Stimulated activated CD4-positive, alpha-beta T cell treated with anti-CD3 and anti-CD28 coated beads, TNF-alpha, amount 100 ng/mL, for 4 hours (primary cell): ENCODE data around the gene MRTFB.

Experiments
- DNase-seq, 3 experiments: peaks; one replicate each; pipeline ENCODE4 v3.0.0-alpha.2; 2020; ENCODE audit warnings: low read depth in 3 of 3

The MRTFB gene

DNA sequence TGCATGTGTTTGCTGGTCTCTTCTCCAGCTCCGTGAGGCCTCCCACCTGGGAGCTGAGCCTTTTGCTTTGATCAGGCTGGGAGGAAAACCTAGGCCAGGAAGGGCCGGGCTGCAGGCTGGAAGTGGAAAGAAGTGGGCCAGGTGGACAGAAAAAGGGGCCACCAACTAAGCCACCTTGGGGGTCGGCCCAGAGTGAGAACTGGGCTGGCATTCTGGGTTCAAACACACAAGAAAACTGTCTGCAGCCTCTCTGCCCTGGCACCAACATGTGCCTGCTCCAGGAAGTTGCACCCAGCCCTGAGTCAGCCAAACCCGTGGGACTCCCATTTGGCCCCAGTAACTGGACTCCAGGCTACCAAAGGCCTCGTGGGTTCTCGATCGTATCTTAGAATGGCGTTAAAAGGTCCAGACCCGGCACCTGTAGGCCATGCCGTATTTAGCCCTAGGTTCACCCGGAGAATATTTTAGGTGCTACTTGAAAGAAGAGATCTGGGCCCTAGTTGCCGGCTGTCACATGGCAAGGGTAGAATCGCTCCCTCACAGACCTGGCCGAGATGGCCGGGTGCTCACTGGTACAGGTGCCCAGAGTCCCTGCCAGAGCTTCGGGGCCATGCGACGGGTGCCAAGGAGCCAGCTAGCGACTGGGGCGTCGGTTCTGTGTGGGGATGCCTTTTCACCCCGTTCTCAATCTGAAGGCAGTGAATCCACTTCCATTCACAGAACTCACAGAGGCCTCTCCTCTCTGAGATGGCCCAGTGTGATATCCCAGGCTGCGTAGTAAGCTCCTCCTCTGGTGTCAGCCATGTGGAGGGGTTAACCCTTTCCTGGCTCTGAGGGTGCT lies 236.6 kb downstream of the MRTFB start:
- DNase-seq = no peak

DNA sequence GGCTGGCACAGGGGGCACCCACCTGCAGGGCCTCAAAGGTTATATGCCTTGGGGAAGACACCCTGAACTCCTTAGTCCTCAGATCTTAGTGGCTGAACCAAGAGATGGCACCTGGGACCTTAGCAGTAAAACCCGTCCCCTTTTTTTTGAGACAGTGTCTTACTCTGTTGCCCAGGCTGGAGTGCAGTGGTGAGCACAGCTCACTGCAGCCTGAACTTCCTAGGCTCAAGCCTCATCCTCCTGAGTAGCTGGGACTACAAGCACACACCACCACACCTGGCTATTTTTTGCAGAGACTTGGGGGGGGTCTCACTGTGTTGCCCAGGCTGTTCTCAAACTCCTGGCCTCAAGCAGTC lies 237.2 kb downstream of the MRTFB start:
- no peak for DNase-seq

DNA sequence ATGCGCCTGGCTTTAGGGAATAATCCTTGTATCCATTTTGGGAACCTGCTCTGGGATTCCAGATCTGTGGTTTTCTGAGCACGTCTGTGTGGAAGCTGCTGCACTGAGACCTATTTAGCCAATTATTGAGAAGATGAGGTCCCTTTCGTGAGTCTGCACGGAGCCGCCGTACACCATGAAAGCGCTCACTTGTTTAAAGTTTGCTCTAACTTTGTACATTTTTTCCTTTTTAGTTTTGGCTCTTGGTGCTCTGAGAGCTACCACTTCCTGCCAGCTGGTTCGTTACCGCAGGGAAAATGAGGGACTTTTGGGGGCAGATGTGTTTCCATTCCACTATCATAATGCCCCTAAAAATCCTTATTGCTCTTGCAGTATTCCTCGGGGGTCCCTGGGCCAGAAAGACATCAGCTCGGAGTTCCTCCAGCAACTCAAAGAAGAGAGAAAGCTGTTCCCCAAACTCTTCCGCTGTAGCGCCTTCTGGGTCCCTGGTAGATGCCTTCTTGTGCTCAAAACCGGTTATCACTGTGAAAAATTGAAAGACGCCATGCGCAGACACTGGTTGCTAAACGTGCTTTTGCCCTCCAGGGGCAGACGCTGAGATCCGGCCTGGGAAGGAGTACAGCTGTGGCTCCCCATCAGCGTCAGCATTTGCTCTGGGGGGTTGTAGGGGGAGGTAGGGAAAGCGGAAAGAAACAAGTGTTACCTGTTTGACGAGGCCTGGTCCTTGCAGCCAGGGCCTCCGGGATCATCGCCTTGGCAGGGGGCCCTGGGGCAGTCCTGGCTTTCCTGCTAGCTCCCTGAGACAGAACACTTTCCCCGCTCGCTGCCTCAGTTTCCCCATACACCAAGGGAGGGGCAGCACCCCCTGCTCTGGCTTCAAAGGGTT lies 238.1 kb downstream of the MRTFB start:
- DNase-seq = no peak

- no peak for DNase-seq
Observed at GRCh38 chr16:14309906-14310305, 238.8 kb downstream of the MRTFB start.

DNA sequence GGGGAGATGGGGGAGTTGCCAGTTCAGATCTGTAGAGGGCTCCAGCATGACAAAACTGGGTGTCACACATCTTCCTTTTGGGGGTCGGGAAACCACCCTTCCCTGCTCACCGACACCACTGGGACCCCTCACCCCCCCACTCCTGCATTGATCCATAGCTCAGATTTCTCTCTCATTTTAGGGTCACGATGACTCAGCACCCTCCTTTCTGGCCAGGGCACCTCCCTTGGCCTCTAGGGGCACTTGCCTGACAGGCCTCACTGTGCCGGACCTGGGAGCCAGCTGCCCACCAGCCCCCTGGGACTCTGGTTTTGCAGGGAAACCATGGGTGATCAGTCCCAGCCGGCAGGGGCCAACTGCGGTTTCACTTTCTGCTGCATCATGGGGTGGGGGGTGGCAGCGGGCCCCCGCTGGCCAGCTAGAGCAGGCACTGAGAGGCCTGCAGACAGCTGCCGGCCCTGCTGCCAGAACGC lies 239.4 kb downstream of the MRTFB start:
- no peak for DNase-seq

GRCh38 chr16:14314116-14314515 lies 243.0 kb downstream of the MRTFB start:
- DNase-seq = no peak

DNA sequence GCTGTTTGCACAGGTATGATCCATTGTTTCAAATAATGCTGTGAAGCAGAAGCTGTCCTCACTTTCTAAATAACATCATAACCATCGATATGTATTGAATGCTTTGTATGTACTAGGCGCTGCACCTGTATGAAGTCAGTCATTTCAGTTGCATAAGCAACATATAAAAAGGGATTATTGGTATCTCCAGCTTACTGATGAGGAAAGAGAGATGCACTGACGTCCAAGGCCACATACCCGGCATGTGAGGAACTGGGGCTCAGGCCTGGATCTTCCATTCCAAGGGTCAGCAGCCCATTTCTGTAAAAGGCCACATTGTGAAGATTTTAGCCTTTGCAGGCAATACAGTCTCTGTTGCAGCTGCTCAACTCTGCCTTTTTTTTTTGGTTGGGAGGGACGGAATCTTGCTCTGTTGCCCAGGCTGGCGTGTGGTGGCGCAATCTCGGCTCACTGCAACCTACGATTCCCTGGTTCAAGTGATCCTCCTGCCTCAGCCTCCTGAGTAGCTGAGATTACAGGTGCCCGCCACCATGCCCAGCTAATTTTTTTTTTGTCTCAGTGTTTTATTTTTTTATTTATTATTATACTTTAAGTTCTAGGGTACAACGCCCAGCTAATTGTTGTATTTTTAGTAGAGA lies 244.7 kb downstream of the MRTFB start:
- DNase-seq = no peak
